ENCODE results near the gene TRAF3. TPM values are rescaled to one million over a fixed set of nuclear protein-coding genes. Genes with fewer than 3 reads are reported as not detected.

TRAF3 gene
- polyA plus RNA-seq, 1 experiment = 20.1 TPM

- POLR2A ChIA-PET = no interaction called here
- Histone ChIP-seq H3K36me3 (ENCODE audit: control insufficient read depth, insufficient read depth, low read length) (peaks cover 11% of the 10 kb centered on the region), H3K27me3 (ENCODE audit: control insufficient read depth, insufficient read depth, low read length) (no peaks in the 10 kb centered on the region), H3K4me3 (ENCODE audit: low read depth, low read length) (no peak overlapping the region)
- TF ChIP-seq CTCF (IDR thresholded peaks at IDR 0.05; ENCODE audit: insufficient read depth, low read depth, low read length) = no peak
- no peak for DNase-seq (ENCODE audit: low read depth)
- CTCF ChIA-PET = no interaction called here
Observed at GRCh38 chr14:102907980-102908730, 130.9 kb downstream of the TRAF3 start.

GRCh38 chr14:102908766-102909455 is 131.7 kb downstream of the TRAF3 start:
- CTCF ChIA-PET = no interaction called here
- POLR2A ChIA-PET = no interaction called here

GRCh38 chr14:102909462-102909861 is 132.2 kb downstream of the TRAF3 start:
- Histone ChIP-seq H3K27me3 (ENCODE audit: control insufficient read depth, insufficient read depth, low read length) (no peaks in the 10 kb centered on the region), H3K36me3 (ENCODE audit: control insufficient read depth, insufficient read depth, low read length) (peaks cover 4% of the 10 kb centered on the region), H3K4me3 (ENCODE audit: low read depth, low read length) (no peak overlapping the region)
- TF ChIP-seq CTCF (IDR thresholded peaks at IDR 0.05; ENCODE audit: insufficient read depth, low read depth, low read length) = no peak
- CTCF ChIA-PET = no interaction called here
- no peak for DNase-seq (ENCODE audit: low read depth)
- POLR2A ChIA-PET = no interaction called here

More at GRCh38 chr14:102908766-102909455, 131.7 kb downstream of the TRAF3 start:
- Histone ChIP-seq H3K36me3 (ENCODE audit: control insufficient read depth, insufficient read depth, low read length) (peaks cover 5% of the 10 kb centered on the region), H3K27me3 (ENCODE audit: control insufficient read depth, insufficient read depth, low read length) (no peaks in the 10 kb centered on the region), H3K4me3 (ENCODE audit: low read depth, low read length) (no peak overlapping the region)
- TF ChIP-seq CTCF (IDR thresholded peaks at IDR 0.05; ENCODE audit: insufficient read depth, low read depth, low read length) = no peak
- no peak for DNase-seq (ENCODE audit: low read depth)

GRCh38 chr14:102909911-102910310 is 132.7 kb downstream of the TRAF3 start:
- Histone ChIP-seq H3K4me3 (ENCODE audit: low read depth, low read length) (no peak overlapping the region), H3K36me3 (ENCODE audit: control insufficient read depth, insufficient read depth, low read length) (peaks cover 4% of the 10 kb centered on the region), H3K27me3 (ENCODE audit: control insufficient read depth, insufficient read depth, low read length) (no peaks in the 10 kb centered on the region)
- DNase-seq (ENCODE audit: low read depth) = no peak
- TF ChIP-seq CTCF (IDR thresholded peaks at IDR 0.05; ENCODE audit: insufficient read depth, low read depth, low read length) = no peak
- CTCF ChIA-PET = no interaction called here
- POLR2A ChIA-PET = no interaction called here

GRCh38 chr14:102910442-102910841 is 133.2 kb downstream of the TRAF3 start:
- no peak for DNase-seq (ENCODE audit: low read depth)
- CTCF ChIA-PET = no interaction called here
- POLR2A ChIA-PET = no interaction called here

More at GRCh38 chr14:102910442-102910841, 133.2 kb downstream of the TRAF3 start:
- Histone ChIP-seq H3K4me3 (ENCODE audit: low read depth, low read length) (no peak overlapping the region), H3K27me3 (ENCODE audit: control insufficient read depth, insufficient read depth, low read length) (no peaks in the 10 kb centered on the region), H3K36me3 (ENCODE audit: control insufficient read depth, insufficient read depth, low read length) (no peaks in the 10 kb centered on the region; the same call in none of the 2 replicates)
- TF ChIP-seq CTCF (IDR thresholded peaks at IDR 0.05; ENCODE audit: insufficient read depth, low read depth, low read length) = no peak

All from BJ (cell line).